Gastroesophageal sphincter (tissue), 3 donors: ENCODE results near the gene ZG16B.

Source experiments
- EP300 ChIP-seq: sonication (generic); formaldehyde crosslinking; IDR thresholded peaks from one replicate; pipeline ENCODE4 v1.6.1; 2017; ENCODE audit warnings: antibody characterized with exemption, mild to moderate bottlenecking
- POLR2A ChIP-seq, 2 donors: fragments of 450-650 bp; IDR thresholded peaks; one replicate each; pipeline ENCODE4 v1.6.1; 2017; ENCODE audit warnings: antibody characterized with exemption in 2 of 2, mild to moderate bottlenecking in 2 of 2, moderate library complexity in 1 of 2
- POLR2AphosphoS5 ChIP-seq: sonication (generic); formaldehyde crosslinking; IDR thresholded peaks from one replicate; pipeline ENCODE4 v1.6.1; 2017; ENCODE audit warnings: antibody characterized with exemption
- TF ChIP-seq, protein P1 (sequence below), 4 experiments: fragments of 200-600 bp in 2 of 4; fragments of 450-650 bp in 2 of 4; sonication (generic) in 1 of 4; IDR thresholded peaks; one replicate each; pipeline ENCODE4 v1.5.1; 2017 to 2019; ENCODE audit warnings: antibody characterized with exemption in 4 of 4, mild to moderate bottlenecking in 2 of 4, moderate library complexity in 2 of 4

DNA sequence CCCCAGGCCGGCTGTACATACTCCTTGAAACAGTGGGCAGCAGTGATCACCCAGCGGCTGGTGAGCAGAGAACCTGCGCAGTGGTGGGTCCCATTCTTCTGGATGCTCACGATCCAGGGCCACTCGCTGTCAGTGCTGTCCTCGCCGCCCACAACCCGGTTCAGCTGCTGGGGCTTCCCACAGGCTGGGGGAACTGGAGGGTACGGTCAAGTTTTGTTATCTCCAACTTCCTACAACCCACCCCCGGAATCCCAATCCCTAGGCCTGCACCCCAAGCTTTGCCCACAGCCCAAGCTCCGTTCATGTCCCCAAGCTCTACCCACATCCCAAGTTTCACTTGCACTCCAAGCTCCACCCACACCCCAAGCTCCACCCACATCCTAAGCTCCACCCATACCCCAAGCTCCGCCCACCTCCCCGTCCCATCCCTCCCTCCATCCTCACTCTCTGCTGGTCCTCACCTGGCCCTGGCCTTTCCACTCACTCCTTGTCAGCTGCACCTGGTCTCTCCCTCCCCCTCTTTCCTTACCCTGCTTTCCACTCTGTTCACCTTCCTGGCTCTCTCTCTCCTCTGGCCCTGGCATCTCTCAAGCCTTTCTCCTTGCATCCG lies 26.1 kb downstream of the ZG16B start:
- TF ChIP-seq, protein P1, sequence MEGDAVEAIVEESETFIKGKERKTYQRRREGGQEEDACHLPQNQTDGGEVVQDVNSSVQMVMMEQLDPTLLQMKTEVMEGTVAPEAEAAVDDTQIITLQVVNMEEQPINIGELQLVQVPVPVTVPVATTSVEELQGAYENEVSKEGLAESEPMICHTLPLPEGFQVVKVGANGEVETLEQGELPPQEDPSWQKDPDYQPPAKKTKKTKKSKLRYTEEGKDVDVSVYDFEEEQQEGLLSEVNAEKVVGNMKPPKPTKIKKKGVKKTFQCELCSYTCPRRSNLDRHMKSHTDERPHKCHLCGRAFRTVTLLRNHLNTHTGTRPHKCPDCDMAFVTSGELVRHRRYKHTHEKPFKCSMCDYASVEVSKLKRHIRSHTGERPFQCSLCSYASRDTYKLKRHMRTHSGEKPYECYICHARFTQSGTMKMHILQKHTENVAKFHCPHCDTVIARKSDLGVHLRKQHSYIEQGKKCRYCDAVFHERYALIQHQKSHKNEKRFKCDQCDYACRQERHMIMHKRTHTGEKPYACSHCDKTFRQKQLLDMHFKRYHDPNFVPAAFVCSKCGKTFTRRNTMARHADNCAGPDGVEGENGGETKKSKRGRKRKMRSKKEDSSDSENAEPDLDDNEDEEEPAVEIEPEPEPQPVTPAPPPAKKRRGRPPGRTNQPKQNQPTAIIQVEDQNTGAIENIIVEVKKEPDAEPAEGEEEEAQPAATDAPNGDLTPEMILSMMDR (IDR thresholded peaks at IDR 0.05) = no peak
- TF ChIP-seq POLR2A (IDR thresholded peaks at IDR 0.05) = no peak
- TF ChIP-seq POLR2AphosphoS5 = no peak
- no peak for TF ChIP-seq EP300
